Endothelial cell of hepatic sinusoid (primary cell): ENCODE results near the gene NDUFV1.

Experiments used
- in situ Hi-C: cut with HindIII; loops from 2 replicates; pipeline ENCODE4 v1.10.0; 2017; ENCODE audit warnings: low sequenced_read_pairs

NDUFV1 gene

DNA sequence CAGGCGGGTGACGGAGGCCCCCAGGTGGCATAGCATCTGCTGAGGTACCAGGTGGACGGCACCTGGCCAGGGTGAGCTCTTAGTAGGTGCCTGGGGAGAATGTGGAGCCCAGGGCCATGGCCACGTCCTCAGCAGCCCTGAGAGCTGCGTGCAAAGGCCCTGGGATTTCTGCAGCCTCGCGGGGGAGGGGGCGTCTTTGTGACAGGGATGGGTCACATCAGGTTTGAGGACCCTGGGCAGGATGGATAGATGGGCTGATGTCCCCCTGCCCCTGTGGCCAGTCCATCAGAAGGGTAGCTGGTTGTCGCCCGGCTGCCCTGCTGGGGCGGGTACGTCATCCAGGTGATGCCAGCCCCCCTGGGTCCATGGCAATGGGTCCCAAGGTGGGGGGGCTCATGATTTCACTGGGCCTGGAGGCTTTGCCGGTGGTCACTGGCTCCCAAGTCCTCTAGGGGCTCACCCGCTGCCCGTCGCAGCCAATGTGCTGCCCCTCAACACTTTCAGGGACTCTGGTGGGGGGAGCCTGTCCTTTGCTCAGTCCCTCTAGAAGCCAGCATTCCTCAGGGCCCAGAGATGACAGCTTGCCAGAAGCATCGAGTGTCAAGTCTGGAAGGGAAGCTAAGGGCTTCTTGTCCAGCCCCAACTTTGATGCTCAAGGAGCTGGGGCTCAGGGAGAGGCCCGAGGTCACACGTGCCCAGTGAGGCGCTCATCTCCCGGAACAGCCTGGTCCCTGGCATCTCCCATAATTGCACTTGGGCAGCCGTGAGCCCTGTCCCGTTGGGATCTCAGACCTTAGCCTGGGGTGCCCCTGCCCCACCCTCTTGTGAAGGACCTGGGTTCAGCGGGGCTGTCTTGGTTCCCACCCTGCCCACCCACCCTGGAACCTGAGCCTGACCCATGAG lies 32.0 kb downstream of the NDUFV1 start:
- in situ Hi-C loops: no loop called here

DNA sequence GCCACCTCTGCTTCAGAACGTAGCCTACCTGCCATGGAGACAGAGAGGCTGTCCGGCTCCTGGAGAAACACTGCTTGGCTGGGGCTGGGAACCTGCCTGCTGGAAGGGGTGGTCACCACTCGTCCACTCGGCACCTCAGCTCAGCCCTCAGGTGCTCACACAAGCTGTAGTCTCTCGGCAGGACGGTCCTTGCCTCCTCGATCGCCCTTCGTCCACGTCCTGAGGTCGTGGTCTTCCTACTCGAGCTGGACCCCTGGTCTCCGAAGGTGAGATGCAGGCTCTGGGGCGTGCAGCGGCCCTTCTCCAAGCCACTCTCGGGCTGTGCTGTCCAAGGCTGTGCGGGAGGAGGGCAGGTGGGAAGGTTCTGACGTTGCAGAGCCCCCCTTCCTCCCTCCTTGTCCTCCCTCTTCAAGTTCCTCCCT lies 32.7 kb downstream of the NDUFV1 start, which contains the start of gene TBX10:
TBX10 (minus strand) TSS at position 326 of the 422 bp plus-strand sequence; CDS start at position 35, 291 bp downstream.
- in situ Hi-C loops: no loop called here

DNA sequence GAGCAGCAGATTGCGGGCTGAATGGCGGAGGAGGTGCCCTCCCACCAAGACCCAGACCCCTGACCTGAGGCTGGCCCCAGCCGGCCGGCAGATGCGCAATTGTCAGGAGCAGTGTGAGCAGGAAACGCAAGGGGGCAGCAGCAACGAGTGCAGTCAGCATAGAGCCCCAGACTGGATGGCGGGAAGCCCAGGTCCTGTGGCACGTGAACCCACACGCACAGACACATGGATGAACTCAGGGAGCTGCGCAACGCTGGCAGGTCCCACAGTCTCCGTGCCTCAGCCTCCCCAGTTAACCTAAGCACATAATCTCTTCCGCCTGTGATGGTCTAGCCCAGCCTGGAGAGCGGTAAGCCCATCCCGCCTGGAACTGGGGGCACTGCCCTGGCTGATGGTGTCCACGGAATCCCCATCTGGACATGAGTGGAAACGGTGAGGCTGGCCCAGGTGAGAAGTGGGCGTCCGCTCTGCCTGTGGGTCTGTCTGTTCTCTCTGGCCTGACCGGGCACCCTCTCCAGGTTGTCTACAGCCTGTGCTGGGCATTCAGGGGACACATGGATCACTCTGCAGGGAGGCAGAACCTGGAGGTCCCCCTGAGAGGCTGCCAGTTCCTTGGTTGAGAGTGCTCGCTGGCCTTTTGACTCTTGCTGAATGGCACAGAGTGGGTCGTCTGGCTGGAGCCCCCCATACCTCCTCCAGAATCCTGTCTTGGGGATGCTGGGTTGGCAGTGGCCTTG lies 33.5 kb downstream of the NDUFV1 start:
- in situ Hi-C loops: no loop called here

DNA sequence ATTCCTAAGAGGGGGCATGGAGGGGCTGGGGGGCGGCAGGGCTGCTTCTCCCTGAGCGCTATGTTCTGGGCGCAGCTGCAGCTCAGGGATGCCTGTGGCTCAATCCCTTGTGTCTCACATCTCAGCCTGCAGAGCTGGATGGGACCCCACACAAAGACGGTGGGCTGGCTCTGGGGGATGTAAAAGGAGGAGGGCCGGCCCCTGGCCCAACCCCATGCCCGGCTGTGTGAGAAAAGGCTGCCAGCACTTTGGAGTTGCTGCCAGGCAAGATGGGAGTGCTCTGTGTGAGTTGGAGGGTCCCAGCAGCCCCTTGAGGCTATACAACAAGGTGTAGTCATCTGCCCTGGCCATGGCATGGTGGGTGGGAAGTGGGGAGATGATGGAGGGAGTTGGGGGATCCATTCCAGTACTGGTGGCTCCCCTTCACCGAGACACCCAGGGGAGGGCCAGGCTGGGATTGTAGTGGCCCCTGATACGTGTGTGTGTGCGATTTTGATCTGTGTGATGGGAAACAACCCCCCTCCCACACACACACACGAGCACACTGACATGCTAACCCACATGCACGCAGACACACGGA lies 34.1 kb downstream of the NDUFV1 start:
- in situ Hi-C loops: no loop called here

DNA sequence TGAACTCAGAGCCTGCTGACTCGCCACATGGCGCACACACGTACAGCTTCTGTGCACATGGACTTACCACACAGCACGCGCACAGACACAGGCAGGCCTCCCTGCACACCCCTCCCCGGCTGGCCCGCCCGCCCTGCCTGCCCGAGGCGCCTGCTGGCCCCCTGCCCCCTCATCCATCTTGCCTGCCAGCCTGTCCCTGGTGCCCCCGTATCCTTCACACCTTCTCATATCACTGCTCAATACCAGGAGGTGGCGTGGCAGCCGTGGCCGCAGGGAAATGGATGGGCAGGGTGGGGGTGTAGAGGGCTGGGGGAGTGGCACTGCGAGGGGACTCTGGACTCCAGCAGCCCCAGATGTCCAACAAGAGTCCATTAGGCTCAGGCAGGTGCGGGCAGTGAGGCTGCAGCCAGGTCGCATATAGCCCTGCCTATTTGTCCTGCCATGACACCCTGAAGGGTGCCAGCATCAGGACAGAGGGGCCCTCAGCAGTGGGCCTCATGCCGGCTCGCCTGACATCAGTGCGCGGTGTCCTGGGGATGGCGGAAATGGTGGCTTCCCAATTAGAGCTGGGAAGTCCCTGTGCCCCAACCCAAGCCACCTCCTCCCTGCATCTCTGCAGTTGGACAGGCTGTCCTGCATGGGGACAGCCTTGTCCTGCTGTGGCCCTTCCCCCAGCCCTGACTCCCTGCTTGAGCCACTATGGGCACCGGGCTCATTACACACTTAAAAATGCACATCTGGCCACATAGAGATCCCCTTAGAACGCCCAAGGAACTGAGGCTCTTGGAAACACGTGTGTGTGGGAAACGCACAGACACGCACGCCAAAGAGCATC lies 34.8 kb downstream of the NDUFV1 start:
- in situ Hi-C loops: no loop called here

DNA sequence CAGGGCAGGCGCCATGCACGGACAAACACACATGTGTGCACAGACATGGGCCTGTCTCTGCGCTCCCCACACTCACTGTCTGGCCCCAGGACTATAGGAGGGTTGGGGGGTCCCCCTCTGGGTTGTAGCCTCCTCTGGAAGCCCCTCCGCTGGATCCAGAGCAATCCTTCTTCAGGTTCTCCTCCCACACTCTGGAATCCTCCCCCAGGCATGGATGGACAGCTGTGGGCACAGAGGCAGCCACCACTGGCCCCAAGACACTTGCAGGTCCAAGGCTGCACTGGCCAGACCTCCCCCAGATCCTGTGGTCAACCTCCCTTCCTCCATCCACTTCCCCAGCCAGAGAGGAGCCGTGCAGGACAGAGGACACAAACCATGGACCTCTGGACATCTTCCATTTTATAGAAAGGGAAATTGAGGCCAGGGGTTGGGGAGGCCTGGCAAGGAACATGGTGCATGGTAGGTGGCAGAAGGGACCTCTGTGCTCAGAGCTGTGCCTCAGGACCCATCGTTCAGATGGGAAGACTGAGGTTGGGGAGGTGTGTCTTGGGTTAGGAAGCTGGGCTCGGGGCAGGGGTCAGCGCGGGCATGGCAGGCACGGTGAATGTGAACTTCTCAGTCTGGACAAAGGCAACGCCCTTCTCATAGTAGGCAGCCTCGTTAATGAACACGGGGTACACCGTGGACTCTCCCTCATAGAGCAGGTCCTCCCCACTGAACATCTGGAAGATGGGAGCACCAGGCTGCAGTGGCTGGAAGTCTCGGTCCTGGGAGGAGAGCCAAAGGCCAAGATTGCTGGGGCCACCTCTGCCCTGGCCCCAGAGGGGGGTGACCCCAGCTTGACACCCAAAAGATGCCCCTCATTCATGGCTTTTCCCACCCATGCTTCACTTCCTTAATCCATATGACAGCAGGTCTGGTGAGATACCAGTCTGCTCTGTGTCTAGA lies 35.7 kb downstream of the NDUFV1 start:
- in situ Hi-C loops: no loop called here

DNA sequence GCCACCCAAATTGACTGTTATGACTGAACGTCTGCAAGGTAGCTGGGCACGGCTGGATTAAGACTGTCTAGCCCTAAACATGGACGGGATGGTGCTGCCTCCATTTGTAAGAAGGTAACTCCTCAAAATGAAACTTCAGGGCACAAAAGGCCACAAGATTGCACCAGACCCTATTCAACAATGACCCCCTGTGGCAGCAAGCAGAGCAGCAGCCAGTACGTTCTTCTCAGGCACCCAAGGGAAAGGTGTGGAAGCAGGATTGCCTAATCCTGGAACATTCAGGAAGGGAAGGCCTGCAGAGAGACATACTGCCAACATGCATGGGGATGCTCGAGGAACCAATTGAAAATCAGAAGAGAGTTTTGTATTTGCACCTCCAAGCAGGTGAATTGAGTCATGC lies 37.3 kb downstream of the NDUFV1 start:
- in situ Hi-C loops: no loop called here

DNA sequence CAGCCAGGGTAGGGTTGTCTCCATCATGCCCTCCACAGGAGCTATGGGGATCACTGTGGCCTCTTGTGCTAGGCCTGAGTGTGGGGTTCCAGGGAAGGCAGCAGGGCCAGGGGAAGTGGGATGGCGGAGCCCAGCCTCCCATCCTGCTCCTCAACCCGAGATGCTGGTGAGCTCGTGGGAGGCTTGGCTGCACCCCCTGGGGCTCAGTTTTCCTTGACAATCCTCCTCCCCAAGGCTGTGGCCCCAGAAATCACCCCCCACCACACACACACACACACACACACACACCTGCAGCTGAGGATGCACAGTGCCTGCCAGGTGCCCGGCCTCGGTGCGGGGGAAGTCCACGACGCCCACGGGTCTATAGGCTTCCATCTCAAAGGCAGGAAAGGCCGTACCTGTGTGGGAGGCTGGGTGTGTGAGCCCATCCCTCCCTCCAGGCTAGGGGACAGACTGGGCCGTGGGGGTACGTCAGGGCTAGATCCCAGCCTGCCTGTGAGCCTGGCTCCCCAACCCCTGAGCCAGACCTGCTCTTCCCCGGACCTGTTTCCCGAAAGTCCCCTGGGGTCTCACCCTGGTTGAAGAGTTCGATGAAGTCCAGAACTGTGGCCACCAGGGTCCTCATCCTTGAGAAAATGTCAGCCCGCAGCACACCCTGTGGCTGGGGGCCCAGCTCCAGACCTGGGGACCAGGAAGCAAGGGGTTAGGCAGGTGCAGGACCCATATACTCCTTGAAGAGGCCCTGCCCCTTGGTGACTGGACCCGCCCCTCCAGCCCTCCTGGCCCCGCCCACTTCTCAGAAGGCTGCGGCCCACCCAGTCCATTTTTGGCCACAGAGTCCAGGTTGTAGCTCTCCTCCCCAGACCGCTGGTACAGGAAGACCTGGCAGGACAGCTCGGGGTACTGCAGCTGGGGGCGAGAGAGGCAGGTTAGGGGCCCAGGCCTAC lies 38.0 kb downstream of the NDUFV1 start:
- in situ Hi-C loops: no loop called here

DNA sequence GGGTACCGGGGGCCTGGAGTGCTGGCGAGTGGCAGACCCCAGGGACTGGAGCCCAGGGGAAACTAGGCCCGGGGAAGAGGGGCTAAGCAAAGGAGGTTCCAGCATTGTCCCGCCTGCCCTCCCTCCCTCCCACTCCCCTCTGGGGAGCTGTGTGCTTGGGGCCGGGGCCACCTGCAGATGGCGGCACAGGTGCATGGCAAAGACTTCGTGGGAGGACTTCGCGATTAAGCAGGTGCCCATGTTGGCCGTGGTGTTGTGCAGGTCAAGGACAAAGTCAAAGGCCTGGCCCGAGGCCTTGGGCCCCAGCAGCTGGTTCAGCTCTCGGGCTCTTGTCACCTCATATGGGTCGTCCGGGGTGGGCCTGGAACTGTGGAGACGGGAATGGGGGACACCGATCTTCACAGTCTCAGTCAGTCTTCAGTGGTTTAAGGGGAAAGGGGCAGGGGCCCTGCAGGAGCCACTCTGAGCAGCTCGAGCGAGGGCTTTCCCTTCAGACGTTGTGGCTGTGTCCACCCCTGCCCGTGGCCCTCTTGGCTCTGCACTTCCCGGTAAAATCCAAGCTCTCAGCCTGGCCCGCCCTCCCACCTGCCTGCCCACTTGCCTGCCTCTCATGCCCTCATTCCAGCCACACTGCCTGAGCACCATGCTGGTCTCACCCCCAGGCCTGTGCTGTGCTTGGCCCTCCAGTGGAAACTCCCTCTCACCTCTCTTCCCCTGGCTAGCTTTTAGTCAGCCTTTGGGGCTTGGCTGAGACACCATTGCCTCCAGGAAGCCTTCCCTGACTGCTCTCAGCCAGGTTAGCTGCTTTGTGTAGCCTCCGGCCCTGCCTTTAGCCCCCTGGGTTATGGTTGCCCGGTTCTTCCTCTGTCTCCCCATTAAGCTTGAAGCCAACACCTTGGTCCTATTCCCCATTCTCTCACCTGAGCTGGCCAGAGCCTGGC lies 39.1 kb downstream of the NDUFV1 start:
- in situ Hi-C loops: no loop called here

DNA sequence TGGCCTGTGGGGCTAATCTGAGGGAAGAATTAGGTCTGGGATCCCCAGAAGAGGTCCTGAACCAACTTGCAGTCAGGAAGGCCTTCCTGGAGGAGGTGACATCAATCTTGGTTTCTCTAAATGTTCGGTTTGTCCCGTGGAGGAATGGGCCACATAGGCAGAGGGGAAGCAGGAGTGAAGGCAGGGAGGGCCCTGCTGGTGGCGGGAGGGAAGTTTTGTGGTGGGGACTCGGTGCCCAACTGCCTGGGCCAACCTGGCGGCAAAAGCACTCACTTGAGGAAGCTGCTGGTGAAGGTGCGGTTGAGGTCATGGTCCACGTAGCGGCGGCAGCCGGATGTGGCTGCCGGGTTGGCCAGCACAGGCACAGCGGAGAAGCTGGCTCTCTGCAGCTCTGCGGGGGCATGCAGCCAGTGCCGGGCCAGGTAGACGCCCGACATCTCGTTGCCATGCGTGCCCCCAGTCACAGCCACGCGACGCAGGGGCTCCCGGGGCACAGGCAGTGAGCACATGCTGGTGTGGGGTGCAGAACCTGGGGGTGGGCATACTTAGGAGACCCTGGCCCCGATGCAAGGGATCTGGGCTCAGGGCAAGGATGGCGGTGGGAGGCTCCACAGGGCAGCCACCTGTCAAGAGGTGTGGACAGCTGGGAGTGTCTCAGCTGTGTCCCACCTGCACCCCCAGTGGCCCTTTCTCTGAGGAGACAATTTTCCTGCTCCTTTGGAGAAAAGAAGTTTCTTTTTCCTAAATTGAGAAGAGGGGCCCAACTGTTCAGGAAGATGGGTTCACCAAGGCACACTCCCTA lies 40.0 kb downstream of the NDUFV1 start:
- in situ Hi-C loops: no loop called here

DNA sequence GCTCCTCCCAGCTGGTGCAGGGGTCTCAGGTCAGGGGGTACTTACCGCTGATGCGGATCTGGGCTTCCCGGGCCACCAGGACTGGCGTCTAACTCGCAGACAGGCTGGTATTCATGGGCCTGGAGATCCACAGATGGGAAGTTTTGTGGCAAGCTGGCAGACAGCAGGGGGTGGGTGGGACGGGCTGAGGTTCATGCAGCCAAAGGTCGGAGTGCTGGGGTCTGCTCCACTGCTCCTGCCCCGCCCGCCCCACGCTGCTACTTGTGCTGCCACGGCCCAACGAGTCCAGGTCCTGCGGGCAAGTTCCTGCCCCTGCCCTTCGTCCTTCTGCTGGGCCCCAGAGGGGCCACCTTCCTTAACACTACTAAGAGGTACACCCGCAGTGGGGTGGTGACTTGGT lies 40.7 kb downstream of the NDUFV1 start:
- in situ Hi-C loops: no loop called here

DNA sequence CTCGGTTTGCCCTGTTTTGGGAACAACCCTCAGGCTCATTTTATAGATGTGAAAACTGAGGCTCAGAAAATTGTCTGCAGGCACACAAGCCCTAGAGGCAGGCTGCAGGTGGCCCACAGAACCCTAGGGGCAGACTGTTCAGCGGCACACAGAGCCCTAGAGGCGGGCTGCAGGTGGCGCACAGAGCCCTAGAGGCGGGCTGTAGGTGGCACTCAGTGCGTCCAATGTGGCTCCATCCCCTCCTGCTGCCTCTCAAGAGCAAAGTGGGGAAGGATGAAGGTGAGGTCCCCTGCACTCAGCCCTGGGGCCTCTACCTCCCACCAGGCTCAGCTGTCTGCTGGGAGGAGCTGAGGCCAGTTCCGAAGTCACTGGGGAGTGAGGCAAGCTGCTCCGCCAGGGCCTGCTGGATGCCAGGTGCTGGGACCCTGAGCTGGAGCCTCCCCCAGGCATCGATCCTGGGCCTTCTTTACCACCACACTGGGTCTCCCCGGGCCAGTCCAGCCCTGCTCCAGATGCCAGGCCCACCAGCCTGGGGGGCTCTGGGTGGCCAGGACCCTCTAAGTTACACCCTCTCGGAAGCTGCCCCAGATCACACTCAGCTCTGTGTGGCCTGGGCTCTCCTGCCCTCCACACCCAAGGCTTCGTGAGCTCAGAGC lies 41.5 kb downstream of the NDUFV1 start:
- in situ Hi-C loops: no loop called here

DNA sequence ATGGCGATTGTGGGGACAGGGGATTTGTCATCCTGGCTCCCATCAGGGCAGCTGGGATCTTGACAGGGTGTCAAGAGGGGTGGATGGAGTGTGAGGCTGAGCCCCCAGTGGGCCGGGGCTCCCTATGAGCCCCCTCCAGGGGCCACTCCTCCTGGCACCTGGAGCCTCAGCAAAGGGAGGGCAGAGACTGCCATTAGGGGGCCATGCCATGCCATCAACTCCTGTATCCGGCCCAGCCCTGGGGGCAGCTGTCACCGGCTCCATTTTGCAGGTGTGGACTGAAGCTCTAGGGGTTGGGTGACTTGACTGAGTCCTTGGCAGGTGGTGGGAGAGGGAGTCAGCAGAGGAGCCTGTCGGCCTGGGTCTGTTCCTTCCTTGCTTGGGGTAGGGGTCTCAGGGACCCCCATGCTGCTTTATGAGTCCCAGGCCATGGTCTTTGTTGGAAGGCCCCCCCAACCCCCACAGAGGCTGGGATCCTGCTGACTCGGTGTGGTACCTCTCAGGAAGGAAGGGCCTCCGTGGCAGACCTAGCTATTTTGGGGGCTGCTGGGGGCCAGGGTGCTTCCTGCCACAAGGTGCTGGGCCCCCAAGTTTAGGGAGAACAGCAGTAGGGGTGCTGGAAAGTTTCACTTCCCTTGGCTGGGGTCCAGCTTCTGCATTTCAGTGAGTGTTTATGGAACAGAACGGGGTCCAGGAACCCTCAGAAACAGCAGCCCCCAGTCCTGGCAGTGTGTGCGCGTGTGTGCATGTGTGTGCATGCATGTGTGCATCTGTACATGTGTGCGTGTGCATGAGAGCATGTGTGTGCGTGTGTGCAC lies 42.3 kb downstream of the NDUFV1 start:
- in situ Hi-C loops: no loop called here

DNA sequence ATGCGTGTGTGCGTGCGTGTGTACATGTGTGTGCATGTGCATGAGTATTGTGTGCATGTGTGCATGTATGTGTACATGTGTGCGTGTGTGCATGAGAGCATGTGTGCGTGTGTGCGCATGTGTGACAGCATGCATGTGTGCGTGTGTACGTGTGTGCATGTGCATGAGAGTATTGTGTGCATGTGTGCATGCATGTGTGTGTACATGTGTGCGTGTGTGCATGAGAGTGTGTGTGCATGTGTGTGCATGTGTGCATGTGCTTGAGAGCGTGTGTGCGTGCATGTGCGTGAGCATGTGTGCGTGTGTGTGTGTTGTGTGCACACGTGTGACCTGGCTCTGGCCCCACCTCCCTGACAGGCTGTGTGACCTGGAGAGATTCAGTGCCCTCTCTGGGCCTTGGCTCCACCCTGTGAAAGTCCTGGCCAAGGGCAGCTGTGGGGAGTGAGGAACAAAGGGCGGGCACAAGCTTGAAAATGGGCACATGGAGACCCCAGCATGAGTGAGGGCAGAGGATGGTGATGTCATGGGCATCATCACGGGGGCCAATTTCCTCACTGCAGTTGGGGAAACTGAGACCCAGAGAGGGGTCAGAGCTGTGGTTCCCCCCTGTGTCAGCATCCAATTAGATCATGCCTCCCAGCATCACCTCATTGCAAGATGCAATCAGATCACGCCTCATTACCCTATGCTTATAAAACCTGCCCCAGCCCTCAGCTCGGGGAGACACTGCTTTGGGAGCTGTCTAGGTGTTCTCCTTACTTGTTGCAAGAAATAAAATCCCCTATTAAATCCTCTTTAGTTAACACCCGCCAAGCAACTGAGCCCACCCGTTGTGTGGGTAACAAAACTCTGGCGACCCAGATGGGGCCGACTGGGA lies 43.1 kb downstream of the NDUFV1 start:
- in situ Hi-C loops: no loop called here
